NCI-H82 treated with DMSO at 0.1 percent for 48 hours (cell line): ENCODE results near the gene HTT.

ENCODE experiments used
- DNase-seq: peaks from one replicate; lab custom pipeline; 2025; ENCODE audit not compliant: unreplicated experiment; lab: John Stamatoyannopoulos, UW

The HTT gene

DNA sequence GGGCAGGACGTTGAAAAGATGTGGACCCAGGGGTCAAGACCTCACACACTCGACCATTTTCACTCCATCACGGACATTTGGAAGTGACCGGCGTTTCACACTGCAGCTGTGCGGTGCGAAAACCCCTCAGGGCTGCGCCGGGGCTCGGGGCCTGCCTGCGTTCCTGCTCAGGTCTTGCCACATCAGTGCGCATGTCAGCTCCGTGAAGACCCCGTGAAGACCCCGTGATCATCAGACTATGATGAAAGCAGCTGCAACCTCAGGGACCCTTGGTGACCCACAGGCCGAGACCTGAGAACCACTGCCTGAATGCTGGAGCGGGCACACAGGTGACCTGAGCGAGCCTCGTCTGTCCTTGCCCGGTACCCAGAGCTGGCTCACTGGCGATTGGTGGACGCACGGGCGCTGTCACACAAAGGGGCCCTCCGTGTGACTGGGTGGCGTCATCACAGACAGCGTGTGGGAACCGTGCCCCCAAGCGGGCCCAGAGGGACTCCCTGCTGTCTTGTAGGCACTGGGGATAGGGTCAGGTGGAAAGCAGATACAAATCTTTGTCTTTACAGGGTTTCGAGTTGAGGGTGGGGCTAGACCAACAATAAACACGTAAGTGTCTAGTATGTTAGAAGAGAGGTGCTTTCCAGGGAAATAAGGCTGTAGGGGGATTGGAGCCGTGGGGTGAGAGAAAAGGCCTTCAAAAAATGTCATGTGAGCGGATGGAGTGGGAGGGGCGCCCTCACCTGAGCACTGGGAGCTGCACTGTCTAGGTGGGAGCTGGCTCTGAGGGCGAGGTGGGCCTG, 187.1 kb downstream of the HTT start:
- no peak for DNase-seq

DNA sequence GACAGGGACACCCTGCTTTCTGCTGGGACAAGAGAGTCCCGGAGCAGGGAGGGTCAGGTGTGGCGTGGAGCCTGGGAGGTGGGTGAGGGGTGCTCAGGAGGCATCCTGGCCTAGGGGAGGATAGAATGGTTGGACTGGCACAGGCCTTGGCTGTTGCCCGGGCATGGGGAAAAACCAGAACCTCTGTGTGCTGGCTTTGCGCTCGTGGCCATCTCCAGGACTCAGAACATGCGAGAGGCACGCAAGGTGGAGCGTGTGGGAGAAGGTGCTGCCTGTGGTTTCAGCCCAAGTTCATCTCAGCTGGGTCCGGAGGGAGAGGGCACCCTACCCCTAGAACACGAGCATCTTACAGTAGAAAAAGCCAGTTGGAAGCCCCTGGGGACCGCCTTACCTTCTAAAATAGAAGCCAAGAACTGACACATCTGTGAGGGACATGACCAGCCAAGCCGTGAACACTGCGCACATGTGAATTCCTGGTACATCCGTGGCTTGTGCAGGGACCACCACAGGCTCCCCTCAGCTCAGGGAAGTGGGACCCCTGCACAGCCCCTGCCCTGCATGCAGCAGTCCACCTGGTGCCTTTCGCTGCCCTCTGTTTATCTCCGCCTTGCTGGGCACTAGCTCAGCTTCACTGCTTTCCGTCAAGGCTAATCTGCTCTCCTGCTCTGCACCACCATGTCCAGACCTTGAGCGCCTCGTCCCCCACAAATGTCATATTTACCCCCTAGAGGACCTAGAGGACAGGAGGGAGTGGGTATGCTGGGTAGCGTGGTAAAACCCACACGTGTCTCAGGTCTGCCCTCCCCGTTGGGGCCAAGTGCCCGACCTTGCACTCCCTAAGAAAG, 187.9 kb downstream of the HTT start:
- no peak for DNase-seq

DNA sequence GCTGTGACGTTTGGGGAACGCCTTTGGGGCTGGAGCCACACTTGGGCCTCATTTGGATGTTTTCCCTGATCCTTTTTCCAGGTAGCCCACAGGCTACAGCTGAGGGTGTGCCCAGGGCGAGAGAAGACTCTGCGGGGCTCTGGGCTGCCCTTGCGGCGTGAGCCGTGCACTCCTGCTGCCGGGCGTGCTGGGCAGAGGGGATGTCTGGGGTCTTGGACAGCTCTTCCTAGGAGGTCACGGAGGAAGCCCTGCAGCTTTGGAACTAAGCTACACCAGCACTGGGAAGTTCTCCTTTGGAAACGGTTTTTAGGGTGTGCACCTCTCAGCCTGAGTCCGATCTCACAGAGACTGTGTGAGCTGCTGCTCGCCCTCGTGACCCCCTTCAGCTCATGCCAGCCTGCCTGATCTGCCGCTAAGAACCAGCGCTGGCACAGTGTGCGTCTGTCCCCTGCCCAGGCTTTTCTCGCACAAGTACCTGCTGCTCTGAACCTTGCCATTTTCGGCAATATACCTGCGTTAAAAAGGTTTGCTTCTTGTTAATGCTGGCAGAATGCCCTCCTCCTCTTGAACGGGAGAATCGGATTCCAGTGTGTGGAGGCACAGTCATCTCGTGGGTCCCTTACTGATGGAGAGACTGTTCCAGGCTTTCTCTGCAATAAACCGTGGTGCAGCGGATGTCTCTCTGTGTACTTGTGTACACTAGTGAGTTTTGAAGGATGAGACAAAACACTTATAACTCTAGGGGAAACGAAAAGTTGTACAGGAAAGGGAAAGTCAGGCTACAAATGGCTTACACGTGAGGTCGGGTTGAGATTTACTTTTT, 188.8 kb downstream of the HTT start:
- DNase-seq, result no peak

DNA sequence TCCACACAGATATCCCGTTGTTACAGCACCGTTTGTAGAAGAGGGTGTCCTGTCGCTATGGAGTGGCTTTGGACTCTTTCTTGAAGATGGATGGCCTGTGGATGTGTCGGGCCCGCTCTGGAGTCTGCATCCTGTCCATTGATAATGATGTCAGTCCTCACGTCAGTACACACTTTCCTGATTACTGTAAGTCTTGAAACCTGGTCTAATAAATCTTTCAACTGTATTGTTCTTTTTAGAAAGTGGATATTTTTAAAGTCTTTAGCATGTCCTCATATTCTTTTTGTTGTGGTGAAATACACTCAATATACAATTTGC, 189.4 kb downstream of the HTT start:
- DNase-seq, result no peak

DNA sequence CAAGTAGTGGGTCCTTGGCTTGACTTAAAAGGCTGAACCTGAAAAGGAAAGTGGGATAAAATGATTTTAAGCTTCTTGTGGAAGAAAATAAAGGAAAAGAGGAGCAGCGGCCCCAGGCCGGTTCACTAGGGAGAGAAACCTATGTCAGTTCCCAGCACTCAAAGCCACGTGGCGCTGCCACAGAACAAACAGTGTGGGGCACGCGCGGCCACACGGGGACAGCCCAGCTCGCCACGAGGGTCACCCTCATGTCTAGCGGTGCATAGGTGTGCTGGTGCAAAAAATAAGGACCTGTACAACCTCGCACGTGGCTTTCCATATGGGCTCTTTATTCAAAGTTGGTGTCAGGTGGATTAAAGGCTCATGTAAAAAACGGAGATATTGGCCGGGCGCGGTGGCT, 191.6 kb downstream of the HTT start:
- DNase-seq, result no peak

DNA sequence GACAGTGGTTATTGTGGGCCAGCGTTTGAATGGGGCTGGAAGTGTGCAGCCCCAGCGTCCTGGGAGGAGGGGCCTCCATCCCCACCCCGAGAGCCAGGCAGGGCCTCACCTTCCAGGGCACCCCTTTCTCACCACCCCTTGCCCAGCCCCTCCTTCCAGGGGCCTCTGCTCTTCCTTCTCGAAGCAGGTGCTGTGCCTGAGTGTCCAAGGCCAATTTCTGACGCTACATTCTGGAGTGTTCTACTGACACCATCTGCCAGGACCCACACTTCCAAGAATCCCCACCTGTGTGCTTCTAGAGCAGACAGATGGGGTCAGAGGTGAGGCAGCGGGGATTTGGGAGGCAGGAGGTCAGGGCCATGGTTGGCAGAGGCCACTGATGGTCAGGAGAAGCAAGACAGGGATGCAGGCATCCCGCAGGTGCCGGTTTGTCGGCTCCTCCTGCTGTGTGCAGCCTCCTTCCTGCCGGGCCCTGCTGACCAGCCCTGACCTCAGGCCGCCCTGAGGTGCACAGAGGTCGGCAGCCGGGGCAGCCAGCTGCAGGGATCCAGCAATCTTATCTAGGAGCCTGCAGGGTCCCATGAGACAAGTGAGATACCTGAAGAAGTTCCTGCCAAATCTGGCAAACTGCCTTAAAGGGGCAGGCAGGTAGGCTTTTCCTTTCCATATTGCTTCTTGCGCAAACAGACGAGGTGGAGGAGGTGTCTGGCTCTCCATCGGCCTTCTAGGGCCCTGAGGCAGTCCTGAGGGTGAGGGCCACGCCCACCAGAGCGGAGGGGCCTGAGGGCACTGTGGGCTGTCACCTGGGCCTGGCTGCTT, 193.3 kb downstream of the HTT start:
- DNase-seq, result no peak

DNA sequence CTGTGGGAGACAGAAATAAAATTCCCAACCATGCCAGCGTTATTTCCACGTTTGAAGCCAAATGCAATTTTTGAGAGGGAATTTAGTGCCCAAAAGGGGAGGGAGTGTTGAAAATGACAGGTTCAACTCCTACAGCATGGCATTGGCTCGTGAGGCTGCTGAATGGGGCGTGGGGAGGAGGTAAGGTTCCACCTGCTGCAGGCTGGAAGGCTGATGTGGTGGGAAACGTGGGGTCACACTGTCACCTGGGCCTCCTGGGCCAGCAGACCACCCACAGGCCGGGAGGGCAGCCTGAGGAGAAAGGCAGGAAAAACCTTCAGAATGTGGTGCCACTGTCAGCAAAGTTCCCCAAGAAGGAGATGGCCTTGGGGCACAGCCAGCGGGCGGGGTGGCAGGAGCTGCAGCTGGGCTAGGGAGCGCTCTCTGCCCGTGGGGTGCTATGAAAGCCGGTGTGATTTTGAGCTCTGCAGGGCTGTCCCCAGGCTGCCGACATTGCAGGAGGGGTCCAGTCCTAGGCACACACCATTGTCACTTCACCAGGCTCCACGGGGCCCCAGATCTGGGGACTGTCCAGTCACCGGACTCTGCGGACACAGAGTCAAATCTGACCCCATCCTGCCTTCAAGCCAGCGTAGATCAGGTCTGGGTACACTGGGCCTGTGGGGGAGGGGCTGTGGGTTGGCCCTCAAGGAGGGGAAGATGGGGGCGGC, 194.1 kb downstream of the HTT start:
- no peak for DNase-seq

DNA sequence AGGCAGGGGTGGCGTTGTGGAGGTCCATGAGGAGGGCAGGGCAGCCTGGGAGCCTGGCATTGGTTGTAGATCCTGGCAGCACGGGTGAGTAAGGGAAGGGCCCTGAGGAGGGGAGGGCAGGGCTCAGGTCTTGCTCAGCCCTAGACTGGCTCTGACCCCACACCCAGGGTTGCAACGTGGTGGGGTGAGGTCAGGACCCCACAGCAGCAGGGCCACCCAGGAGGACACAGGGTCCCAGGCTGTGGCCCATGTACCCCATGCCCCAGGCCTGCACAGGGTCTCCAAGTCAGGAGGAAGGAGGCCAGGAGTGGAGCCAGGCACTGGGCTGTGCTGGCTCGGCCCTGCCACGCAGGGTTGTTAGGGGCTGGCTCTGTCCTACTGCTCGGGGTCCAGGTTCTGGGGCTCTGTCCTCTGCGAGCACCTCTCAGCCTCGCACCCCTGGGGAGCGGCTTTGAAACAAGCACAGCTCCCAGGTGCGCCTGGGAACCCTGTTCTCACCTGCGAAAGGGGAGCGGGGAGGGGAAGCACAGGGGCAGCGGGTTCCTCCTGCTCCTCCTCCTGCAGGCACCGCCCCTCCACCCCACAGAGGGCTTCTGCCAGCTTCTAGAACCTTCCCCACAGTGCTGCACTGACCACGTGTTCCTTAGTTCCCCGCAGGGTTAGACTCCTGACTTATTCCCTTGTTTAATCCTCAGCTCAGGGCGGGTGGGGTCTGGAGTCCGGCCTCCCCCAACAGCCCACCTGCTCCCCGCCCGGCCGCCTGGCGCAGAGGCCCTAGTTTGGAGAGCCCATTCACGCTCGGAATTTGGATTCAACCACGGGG, 194.8 kb downstream of the HTT start:
- no peak for DNase-seq

DNA sequence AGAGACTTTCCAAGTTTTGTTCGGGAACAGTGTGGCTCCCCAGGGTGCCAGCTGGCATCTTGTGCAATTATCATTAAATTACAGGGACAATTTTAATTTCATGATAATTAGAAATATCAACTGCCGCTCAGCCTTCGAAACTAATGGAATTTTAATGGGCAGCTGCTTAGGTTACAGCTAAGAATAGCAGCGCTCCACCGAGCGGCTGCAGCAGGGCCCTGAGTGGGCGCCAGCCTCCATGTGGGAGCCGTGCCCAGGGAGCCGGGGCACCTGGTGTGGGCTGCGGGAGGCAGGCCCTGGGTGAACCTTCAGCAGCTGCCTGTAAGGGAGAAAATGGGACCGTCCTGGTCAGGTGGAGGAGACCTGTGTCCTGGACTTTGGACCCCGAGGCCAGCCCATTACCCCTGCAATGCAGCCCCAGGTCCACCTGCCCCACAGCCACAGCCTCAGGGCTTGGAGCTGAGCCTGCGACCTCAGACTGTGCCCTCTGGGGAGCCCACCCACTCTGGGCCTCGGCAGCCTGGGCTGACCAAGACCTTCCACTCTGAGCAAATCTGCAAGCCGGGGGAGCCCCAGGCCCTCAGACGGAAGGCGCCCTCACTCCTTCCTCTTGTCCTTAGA, 195.6 kb downstream of the HTT start:
- DNase-seq, result no peak

DNA sequence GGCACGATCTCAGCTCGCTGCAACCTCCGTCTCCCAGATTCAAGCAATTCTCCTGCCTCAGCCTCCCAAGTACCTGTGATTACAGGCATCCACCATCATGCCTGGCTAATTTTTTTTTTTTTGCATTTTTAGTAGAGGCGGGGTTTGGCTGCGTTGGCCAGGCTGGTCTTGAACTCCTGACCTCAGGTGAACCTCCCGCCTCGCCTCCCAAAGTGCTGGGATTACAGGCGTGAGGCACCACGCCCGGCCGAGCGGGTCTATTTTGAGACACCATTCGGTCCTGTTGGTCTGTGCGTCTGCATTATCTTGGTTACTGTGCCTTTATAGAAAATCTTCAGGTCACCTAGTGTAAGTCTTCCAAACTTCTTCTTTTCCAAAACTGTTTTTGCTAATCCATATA, 196.7 kb downstream of the HTT start:
- DNase-seq, result no peak

DNA sequence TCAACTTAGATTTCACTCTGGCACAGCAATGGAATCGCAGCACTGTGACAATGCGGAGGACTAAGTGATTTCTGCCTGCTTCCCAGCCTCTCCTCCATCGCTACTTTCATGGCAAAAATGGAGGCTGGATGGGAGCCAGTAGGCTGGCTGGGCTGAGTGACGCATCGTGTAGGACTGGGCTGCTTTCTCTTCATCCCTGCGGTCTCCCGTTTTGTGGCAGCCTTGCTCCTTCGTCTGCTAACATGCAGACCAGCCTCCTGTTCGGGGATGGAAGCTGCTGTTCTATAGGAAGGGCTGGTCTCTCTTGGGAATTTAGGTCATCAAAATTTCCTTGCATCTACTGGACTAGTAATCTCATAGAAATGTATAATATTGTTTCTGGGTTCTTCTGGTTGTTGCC, 202.5 kb downstream of the HTT start:
- no peak for DNase-seq

DNA sequence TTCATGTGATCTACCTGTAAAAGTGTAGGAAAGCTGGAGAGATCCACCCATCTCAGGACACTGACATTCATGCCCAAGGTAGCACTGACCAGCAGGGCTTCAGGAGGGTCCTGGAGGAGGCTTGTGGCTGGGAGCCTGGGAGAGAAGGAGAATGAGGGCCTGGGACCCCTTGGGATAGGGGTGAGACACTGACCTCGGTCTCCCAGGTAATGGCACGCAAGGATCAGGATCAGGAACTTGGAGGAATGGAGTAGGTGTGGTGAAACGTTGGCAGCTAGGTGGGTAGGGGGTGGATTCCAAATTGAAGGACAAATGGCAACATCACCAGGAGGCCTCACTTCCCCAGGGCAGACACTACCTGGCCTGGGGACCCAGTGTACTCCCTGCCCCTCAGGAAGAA, 206.0 kb downstream of the HTT start:
- DNase-seq, result no peak

DNA sequence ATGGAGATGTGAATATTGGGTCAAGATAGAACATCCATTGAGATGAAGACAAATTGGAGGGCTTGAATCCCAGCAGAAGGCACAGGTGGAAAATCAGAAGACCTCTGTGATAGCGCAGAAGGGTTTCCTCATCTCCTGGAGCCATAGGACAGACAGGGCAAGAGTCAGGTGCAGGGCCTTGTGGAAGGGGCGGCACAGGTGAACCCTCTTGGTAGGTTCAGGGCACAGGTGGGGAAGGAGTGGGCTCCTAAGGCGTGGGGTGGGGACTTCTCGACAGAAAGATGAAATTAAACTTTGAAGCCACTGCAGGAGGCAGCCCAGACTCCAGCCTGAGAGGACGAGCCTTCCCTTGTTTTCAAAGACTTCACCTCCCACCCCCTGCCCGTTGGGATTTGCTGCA, 209.0 kb downstream of the HTT start:
- no peak for DNase-seq

DNA sequence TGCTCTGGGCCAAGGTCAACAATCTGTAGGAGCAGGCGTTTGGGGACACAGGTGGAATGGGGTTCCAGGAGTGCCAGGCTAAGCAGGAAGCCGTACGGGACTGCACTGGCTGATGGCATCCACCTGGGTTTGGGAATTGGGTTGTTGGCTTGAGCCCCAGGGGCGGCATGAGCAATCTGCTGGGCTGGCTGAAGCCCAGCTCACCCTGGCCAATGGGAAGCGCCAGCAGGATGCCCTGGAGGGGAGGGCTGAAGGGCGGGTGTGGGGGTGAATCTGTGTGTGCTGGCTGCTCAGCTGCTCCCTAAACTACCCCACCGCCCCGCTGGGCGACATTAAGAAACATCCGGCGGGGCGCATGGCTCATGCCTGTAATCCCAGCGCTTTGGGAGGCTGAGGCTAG, 209.4 kb downstream of the HTT start:
- no peak for DNase-seq

DNA sequence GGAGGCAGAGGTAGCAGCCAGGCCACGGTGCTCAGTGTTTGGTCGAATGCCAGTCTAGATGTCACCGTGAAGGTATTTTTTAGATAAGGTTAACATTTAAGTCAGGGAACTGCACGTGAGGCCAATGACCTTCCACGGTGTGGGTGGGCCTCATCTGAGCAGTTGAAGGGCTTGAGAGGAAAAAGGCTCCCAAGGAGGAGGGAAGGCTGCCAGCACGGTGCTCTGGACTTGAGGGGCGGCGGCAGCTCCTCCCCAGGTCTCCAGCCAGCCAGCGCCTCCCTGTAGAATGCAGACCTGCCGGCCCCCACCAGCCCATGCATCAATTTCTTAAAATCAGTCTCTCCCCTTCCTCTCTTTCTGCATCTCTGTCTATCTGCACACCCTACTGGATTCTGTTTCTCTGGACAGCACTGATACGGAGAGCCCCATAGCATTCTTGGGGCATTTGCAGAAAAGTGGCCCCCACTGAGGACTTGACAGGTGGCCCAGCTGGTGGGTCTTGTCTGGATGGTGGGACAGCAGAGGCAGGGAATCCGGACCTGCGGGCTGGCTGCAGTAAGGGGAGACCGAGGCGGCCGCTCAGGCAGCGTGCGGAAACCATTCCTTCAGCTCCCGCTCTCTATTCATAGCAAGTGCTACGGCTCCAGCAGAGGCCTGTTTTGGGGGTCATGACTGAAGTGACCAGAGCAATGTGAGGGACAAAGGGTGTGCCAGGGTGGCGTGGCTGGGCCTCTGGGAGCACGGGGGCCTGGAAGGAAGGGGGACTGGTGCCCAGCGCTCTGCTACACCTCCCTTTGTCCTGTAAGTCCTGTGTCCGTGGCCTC, 210.5 kb downstream of the HTT start:
- DNase-seq, result no peak

DNA sequence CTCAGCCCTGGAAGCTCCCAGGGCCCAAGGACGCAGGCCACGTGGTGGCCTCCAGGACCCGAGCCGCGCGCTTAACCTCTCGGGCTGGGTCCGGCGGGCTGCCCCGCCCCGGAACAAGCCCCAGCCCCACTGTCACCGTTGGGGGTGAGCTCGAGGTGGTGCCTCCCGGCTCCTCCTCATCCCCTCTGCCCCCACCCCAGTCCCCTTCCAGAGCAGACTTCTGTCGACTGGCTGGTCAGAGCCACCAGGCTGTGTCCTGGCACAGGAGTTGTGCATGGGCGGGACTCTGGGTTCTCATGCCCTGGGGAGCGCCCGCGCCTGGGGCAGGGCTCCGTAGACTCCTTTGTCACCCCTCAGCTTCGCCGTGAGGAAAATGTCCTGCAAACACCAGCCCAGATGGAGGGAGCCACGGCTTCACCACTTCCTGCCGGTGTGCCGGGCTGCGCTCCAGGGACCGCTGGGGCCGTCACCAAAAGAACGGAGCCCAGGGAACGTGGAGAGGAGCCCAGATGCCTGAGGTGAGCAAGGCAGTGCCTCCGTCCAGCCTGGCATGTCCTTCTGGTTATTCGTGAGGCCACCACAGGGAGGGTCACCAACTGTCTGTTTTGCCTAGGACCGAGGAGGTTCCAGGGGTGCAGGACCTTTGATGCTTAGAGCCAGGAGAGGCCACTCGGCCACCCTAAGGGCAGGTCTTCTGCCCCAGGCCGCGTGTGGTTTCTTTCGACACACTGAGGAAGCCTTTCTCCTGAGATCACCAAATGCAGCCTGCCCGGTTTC, 211.3 kb downstream of the HTT start:
- no peak for DNase-seq
